HepG2 (cell line): ENCODE results near the gene AIF1. TPM values are rescaled to one million over a fixed set of nuclear protein-coding genes. Genes with fewer than 3 reads are reported as not detected.

Source experiments
- CHCHD3 ChIP-seq: sonication (generic); formaldehyde crosslinking; IDR thresholded peaks from 2 replicates; pipeline ENCODE4 v1.8.0; 2022; ENCODE audit warnings: mild to moderate bottlenecking, missing genetic modification reagents, moderate library complexity
- E2F5 ChIP-seq: sonication (generic); formaldehyde crosslinking; conservative IDR thresholded peaks from 2 replicates; pipeline ENCODE4 v1.4.0; 2020; ENCODE audit warnings: missing genetic modification reagents
- ETV5 ChIP-seq: IDR thresholded peaks from 2 replicates; pipeline ENCODE4 v1.6.1; 2018; ENCODE audit warnings: missing biosample characterization, missing genetic modification reagents, inconsistent platforms, borderline replicate concordance
- FOXO1 ChIP-seq: sonication (generic); formaldehyde crosslinking; IDR thresholded peaks from 2 replicates; pipeline ENCODE4 v1.4.0; 2020; ENCODE audit warnings: missing genetic modification reagents
- FOXP1 ChIP-seq, 2 experiments: fragments of 450-650 bp in 1 of 2; IDR thresholded peaks; 2 replicates each; pipeline ENCODE4 v1.6.1; 2017 to 2018; ENCODE audit warnings: antibody characterized with exemption in 1 of 2
- GLMP ChIP-seq: sonication (generic); formaldehyde crosslinking; IDR thresholded peaks from 2 replicates; pipeline ENCODE4 v1.9.0; 2021; ENCODE audit warnings: missing genetic modification reagents, mild to moderate bottlenecking, borderline replicate concordance
- HNRNPLL ChIP-seq: fragments of 200-400 bp; formaldehyde crosslinking; IDR thresholded peaks from 2 replicates; pipeline ENCODE4 v1.6.1; 2017; ENCODE audit warnings: mild to moderate bottlenecking, low read depth, low read length; ENCODE audit not compliant: poor library complexity, severe bottlenecking
- MXD3 ChIP-seq: IDR thresholded peaks from 2 replicates; pipeline ENCODE4 v1.6.1; 2016; ENCODE audit warnings: mild to moderate bottlenecking, missing biosample characterization, missing genetic modification reagents
- NFATC3 ChIP-seq: sonication (generic); formaldehyde crosslinking; IDR thresholded peaks from 2 replicates; pipeline ENCODE4 v1.5.1; 2020; ENCODE audit warnings: mild to moderate bottlenecking, missing genetic modification reagents
- NONO ChIP-seq, 2 experiments: fragments of 450-650 bp in 1 of 2; sonication (generic) in 1 of 2; formaldehyde crosslinking in 1 of 2; IDR thresholded peaks in 1 of 2; conservative IDR thresholded peaks in 1 of 2; 2 replicates each; pipeline versions ENCODE4 v1.6.1 to v1.8.0; 2017 to 2022; ENCODE audit warnings: mild to moderate bottlenecking in 1 of 2, missing genetic modification reagents in 1 of 2, moderate library complexity in 1 of 2
- RELA ChIP-seq: sonication (generic); formaldehyde crosslinking; IDR thresholded peaks from 2 replicates; pipeline ENCODE4 v1.4.0; 2020; ENCODE audit warnings: missing genetic modification reagents
- SMAD3 ChIP-seq: sonication (generic); formaldehyde crosslinking; IDR thresholded peaks from 2 replicates; pipeline ENCODE4 v1.4.0; 2020; ENCODE audit warnings: missing genetic modification reagents
- ZBTB20 ChIP-seq: sonication (generic); formaldehyde crosslinking; IDR thresholded peaks from 2 replicates; pipeline ENCODE4 v1.8.1; 2023; ENCODE audit warnings: missing genetic modification reagents, low read depth, mild to moderate bottlenecking, borderline replicate concordance
- ZBTB3 ChIP-seq: sonication (generic); formaldehyde crosslinking; IDR thresholded peaks from 2 replicates; pipeline ENCODE4 v1.4.0; 2020; ENCODE audit warnings: low read depth, mild to moderate bottlenecking, moderate library complexity, missing genetic modification reagents, borderline replicate concordance
- ZFP41 ChIP-seq: sonication (generic); formaldehyde crosslinking; IDR thresholded peaks from 2 replicates; pipeline ENCODE4 v1.4.0; 2020; ENCODE audit warnings: mild to moderate bottlenecking, missing genetic modification reagents, borderline replicate concordance
- ZNF230 ChIP-seq: sonication (generic); formaldehyde crosslinking; IDR thresholded peaks from 2 replicates; pipeline ENCODE4 v1.4.0; 2020; ENCODE audit warnings: mild to moderate bottlenecking, missing genetic modification reagents
- ZNF232 ChIP-seq: sonication (generic); formaldehyde crosslinking; IDR thresholded peaks from 2 replicates; pipeline ENCODE4 v1.4.0; 2020; ENCODE audit warnings: missing genetic modification reagents, borderline replicate concordance
- ZNF343 ChIP-seq: sonication (generic); formaldehyde crosslinking; IDR thresholded peaks from 2 replicates; pipeline ENCODE4 v1.4.0; 2020; ENCODE audit warnings: mild to moderate bottlenecking, missing genetic modification reagents
- ZNF431 ChIP-seq: sonication (generic); formaldehyde crosslinking; IDR thresholded peaks from 2 replicates; pipeline ENCODE4 v1.9.0; 2022; ENCODE audit warnings: missing genetic modification reagents, low read depth, mild to moderate bottlenecking, borderline replicate concordance
- ZNF496 ChIP-seq: sonication (generic); formaldehyde crosslinking; IDR thresholded peaks from 2 replicates; pipeline ENCODE4 v1.8.1; 2023; ENCODE audit warnings: mild to moderate bottlenecking, moderate library complexity, missing genetic modification reagents; ENCODE audit not compliant: insufficient replicate concordance
- ZNF549 ChIP-seq: sonication (generic); formaldehyde crosslinking; IDR thresholded peaks from 2 replicates; pipeline ENCODE4 v1.5.0; 2020; ENCODE audit warnings: missing genetic modification reagents
- ZNF781 ChIP-seq: sonication (generic); formaldehyde crosslinking; IDR thresholded peaks from 2 replicates; pipeline ENCODE4 v1.5.1; 2020; ENCODE audit warnings: borderline replicate concordance, mild to moderate bottlenecking, missing genetic modification reagents; ENCODE audit errors: not compliant biosample characterization
- ZSCAN9 ChIP-seq: IDR thresholded peaks from 2 replicates; pipeline ENCODE4 v1.6.1; 2016; ENCODE audit warnings: borderline replicate concordance
- polyA plus RNA-seq, 8 experiments: library from polyadenylated mRNA; depleted of rRNA in 3 of 8; stranded (reverse) in 7 of 8; unstranded in 1 of 8; fragments of >200 nt; fragmentation: Illumina TruSeq in 4 of 8; extraction: Trizol in 4 of 8; gene quantifications; 2 replicates each; pipeline versions ENCODE4 v1.2.1 to v1.2.3, GENCODE V29; 2011 to 2016; ENCODE audit warnings: low read depth in 4 of 8, missing spikeins in 1 of 8, mixed read lengths in 1 of 8; ENCODE audit not compliant: insufficient read depth in 1 of 8
- total RNA-seq, 5 experiments: library from RNA; depleted of rRNA; stranded (reverse); fragments of >200 nt; fragmentation: Illumina TruSeq; extraction: Trizol; gene quantifications; 2 replicates each; pipeline ENCODE4 v1.2.3, GENCODE V29; 2016; ENCODE audit warnings: low read depth in 1 of 5
- TF ChIP-seq, protein P1 (sequence below): sonication (generic); formaldehyde crosslinking; IDR thresholded peaks from 2 replicates; pipeline ENCODE4 v1.8.0; 2022; ENCODE audit warnings: mild to moderate bottlenecking, missing genetic modification reagents, moderate library complexity
- TF ChIP-seq, protein P2 (sequence below): sonication (generic); formaldehyde crosslinking; IDR thresholded peaks from 2 replicates; pipeline ENCODE4 v1.4.0; 2020; ENCODE audit warnings: missing genetic modification reagents, low read depth, mild to moderate bottlenecking, borderline replicate concordance

The AIF1 gene
- total and polyA plus RNA-seq, 2 of the 13 experiments (the other 11 are each of a cell fraction or from before 2014, with no cell fraction given): 1.5 TPM; not detected in 1

GRCh38 chr6:31659649-31660380 lies 44.8 kb downstream of the AIF1 start (continued):
- no peak for TF ChIP-seq SMAD3 (CRISPR knock-in tag)
- TF ChIP-seq ZBTB20 (CRISPR knock-in tag): no peak; the same call in 1 of the 2 replicates
- 0 out of 2 replicates have a peak, but pooled peaks have one; percentile 33 for TF ChIP-seq ZNF232 (CRISPR knock-in tag)
- TF ChIP-seq ZNF230 (CRISPR knock-in tag): no peak
- peak; percentile 27; the same call in 1 of the 2 replicates for TF ChIP-seq ZNF343 (CRISPR knock-in tag)
- TF ChIP-seq, protein P1, sequence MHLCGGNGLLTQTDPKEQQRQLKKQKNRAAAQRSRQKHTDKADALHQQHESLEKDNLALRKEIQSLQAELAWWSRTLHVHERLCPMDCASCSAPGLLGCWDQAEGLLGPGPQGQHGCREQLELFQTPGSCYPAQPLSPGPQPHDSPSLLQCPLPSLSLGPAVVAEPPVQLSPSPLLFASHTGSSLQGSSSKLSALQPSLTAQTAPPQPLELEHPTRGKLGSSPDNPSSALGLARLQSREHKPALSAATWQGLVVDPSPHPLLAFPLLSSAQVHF: 0 out of 2 replicates have a peak, but pooled peaks have one; percentile 53
- TF ChIP-seq GLMP: no peak
- no peak for TF ChIP-seq FOXO1
- 0 out of 2 replicates have a peak, but pooled peaks have one; percentile 3 for TF ChIP-seq ZNF431 (CRISPR knock-in tag)
- TF ChIP-seq RELA: 0 out of 2 replicates have a peak, but pooled peaks have one; percentile 16
- 0 out of 2 replicates have a peak, but pooled peaks have one; percentile 18 for TF ChIP-seq MXD3 (CRISPR knock-in tag)
- no peak for TF ChIP-seq CHCHD3 (CRISPR knock-in tag)
- TF ChIP-seq ZNF781 (CRISPR knock-in tag): no peak
- TF ChIP-seq ETV5 (CRISPR knock-in tag): peak; percentile 28; the same call in 1 of the 2 replicates
- TF ChIP-seq ZFP41 (CRISPR knock-in tag): peak; percentile 38; the same call in 1 of the 2 replicates
- TF ChIP-seq ZSCAN9 (CRISPR knock-in tag): no peak
- no peak for TF ChIP-seq ZBTB3 (CRISPR knock-in tag)
- TF ChIP-seq ZNF496 (CRISPR knock-in tag): no peak
- no peak for TF ChIP-seq NONO (IDR thresholded peaks at IDR 0.05)
- TF ChIP-seq NONO (CRISPR knock-in tag; conservative IDR thresholded peaks at IDR 0.05): 0 out of 2 replicates have a peak, but pooled peaks have one; percentile 4
- no peak for TF ChIP-seq FOXP1 (IDR thresholded peaks at IDR 0.05)
- TF ChIP-seq FOXP1 (CRISPR knock-in tag; IDR thresholded peaks at IDR 0.05): no peak
- no peak for TF ChIP-seq NFATC3 (CRISPR knock-in tag)
- no peak for TF ChIP-seq ZNF549 (CRISPR knock-in tag)
- no peak for TF ChIP-seq E2F5
- no peak for TF ChIP-seq HNRNPLL
- TF ChIP-seq, protein P2, sequence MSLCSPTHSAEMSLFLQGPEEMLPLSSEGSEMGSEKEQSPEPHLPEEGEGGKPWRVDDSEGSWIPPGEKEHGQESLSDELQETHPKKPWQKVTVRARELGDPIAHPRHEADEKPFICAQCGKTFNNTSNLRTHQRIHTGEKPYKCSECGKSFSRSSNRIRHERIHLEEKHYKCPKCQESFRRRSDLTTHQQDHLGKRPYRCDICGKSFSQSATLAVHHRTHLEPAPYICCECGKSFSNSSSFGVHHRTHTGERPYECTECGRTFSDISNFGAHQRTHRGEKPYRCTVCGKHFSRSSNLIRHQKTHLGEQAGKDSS: 0 out of 2 replicates have a peak, but pooled peaks have one; percentile 2
